ENCODE results near the gene IGFN1.

The IGFN1 gene

DNA sequence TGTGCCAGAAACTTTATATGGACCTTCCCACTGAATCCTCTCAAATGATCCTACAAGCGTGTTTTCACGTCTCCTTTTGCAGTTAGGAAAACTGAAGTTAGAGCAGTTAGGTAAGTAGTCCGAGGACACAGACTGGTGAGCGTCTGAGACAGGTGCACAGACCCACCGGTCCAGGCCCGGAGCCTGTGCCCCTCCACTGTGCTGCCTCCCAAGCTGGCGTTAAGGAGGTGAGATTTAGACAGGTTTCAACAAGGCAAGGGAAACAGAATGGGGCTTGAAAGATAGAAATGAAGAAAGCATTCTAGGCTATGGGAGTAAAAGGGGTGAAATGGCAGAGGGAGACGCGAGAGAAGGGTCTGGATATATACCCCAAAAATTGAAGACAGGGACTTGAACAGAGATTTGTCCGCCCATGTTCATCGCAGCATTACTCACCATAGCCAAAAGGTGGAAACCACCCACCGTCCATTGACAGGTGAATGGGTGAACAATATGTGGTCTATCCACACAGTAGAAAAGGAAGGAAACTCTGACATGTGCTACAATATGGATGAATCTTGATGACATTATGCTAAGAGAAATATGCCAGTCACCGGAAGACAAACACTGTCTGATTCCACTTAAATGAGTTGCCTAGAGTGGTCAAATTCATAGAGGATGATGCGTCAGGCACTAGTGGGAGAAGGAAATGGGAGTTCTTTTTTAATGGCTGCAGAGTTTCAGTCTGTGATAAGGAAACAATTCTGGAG is 77.0 kb downstream of the IGFN1 start:
- Histone ChIP-seq H3K4me3 (ENCODE audit: extremely low read depth, insufficient read depth, low read length, poor library complexity, severe bottlenecking) (no peak overlapping the region), H3K4me1 (ENCODE audit: control insufficient read depth, insufficient read depth, low read length, poor library complexity, severe bottlenecking) (no peaks in the 10 kb centered on the region), H3K36me3 (ENCODE audit: control insufficient read depth, insufficient read depth, low read length) (no peaks in the 10 kb centered on the region), H3K27ac (ENCODE audit: low read depth, low read length, severe bottlenecking) (peak overlapping the region; percentile 51), H3K9me3 (ENCODE audit: control insufficient read depth, low read length) (no peaks in the 10 kb centered on the region)
- 84 to 95% methylated on average over 11 to 14 of the region's 14 CpGs for WGBS, 2 experiments (ENCODE audit: insufficient coverage in 2 of 2)

DNA sequence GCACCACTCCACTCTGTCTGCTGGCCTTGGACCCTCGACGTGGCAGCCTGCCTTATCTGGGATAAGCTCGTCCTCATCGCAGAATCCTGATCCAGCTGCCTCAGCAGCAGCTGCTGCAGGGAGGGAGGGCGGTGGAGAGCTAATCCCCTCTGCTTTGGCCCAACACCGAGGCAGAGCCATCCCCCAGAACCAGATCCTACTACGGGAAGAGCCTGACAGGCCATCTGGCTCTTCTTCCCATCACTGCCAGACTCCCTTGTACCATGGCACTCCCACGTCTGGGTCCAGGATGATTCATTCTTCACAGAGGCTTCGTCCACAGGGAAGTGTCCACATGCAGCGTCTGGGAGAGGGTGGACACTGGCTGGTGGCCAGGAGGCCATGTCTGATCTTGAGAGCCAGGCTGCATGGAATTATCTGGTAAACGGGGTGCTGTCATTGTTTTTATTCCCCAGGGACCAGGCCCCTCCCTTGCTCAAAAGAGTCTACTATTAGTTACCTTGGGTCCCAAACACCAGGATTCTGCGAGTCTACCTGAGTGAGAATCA is 78.1 kb downstream of the IGFN1 start:
- Histone ChIP-seq H3K4me1 (ENCODE audit: control insufficient read depth, insufficient read depth, low read length, poor library complexity, severe bottlenecking) (no peaks in the 10 kb centered on the region), H3K27ac (ENCODE audit: low read depth, low read length, severe bottlenecking) (peak overlapping the region; percentile 51), H3K9me3 (ENCODE audit: control insufficient read depth, low read length) (no peaks in the 10 kb centered on the region), H3K4me3 (ENCODE audit: extremely low read depth, insufficient read depth, low read length, poor library complexity, severe bottlenecking) (no peak overlapping the region), H3K36me3 (ENCODE audit: control insufficient read depth, insufficient read depth, low read length) (no peaks in the 10 kb centered on the region)
- WGBS, 2 experiments (ENCODE audit: insufficient coverage in 2 of 2), result 82 to 87% methylated on average over 8 to 10 of the region's 12 CpGs

DNA sequence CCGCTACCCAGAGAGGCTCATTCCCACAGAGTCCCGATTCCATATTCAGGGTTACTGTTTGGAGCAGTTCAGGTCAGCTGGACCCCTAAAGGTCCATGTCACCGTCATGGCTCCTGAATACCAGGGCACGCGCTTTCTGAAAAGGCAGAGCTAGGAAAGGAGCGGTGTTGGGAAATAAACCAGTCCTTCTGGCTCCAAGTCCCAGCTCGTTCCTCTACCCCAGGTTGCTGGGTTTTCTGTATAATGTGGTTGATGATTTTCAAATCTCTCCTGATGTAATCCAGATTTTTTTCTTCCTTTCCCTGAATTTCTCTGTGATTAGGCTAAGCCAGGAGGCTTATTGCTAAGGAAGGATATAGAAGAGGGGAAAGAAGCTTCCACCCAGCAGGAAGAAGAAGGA is 78.7 kb downstream of the IGFN1 start:
- 95 to 98% methylated on average over 6 of the region's 7 CpGs for WGBS, 2 experiments (ENCODE audit: insufficient coverage in 2 of 2)
- H3K36me3 ChIP-seq (ENCODE audit: control insufficient read depth, insufficient read depth, low read length), result no peaks in the 10 kb centered on the region
- no peak overlapping the region for H3K4me3 ChIP-seq (ENCODE audit: extremely low read depth, insufficient read depth, low read length, poor library complexity, severe bottlenecking)
- H3K4me1 ChIP-seq (ENCODE audit: control insufficient read depth, insufficient read depth, low read length, poor library complexity, severe bottlenecking), result no peaks in the 10 kb centered on the region
- no peak overlapping the region for H3K27ac ChIP-seq (ENCODE audit: low read depth, low read length, severe bottlenecking)
- no peaks in the 10 kb centered on the region for H3K9me3 ChIP-seq (ENCODE audit: control insufficient read depth, low read length)

GRCh38 chr1:201269900-201270410 is 79.3 kb downstream of the IGFN1 start:
- 81 to 88% methylated on average over 6 of the region's 6 CpGs for WGBS, 2 experiments (ENCODE audit: insufficient coverage in 2 of 2)
- Histone ChIP-seq H3K4me3 (ENCODE audit: extremely low read depth, insufficient read depth, low read length, poor library complexity, severe bottlenecking) (no peak overlapping the region), H3K9me3 (ENCODE audit: control insufficient read depth, low read length) (no peaks in the 10 kb centered on the region), H3K4me1 (ENCODE audit: control insufficient read depth, insufficient read depth, low read length, poor library complexity, severe bottlenecking) (no peaks in the 10 kb centered on the region), H3K36me3 (ENCODE audit: control insufficient read depth, insufficient read depth, low read length) (no peaks in the 10 kb centered on the region), H3K27ac (ENCODE audit: low read depth, low read length, severe bottlenecking) (no peak overlapping the region)

DNA sequence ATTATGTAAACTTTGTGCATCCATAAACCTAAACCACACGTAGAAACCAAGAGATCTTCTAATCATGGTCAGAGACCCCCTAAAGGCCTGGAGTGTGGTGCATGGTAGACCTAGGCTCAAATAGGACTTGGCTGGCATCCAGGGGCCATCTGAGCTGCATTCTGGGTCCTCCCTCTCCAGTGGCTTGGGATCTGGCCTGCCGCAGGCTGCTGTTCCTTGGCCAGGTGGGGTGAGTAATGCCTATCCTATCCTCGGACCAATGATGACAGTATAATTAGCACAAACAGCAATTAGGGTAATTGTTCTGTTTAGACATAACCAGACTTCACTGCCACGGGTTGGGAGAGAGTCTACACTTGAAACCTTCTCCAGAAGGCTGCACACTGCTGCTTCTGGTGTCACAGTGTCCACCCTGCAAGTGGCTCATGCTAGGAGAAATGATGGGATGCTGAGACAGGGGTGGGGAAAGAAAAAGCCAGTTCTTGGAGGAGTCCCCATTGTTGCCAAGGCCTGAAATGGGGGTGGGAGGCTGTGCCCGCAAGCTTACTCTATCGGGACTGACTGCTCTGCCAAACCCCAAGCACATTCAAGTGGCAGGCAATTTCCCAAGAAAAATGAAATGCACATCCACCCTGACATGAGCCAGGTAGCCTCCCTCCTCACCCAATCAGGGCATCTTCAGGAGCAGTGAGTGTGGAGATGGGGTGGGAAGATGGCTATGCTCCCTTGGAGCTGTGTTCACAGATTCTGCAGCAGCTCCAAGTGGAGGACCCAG is 80.2 kb downstream of the IGFN1 start:
- no peaks in the 10 kb centered on the region for H3K4me1 ChIP-seq (ENCODE audit: control insufficient read depth, insufficient read depth, low read length, poor library complexity, severe bottlenecking)
- no peak overlapping the region for H3K27ac ChIP-seq (ENCODE audit: low read depth, low read length, severe bottlenecking)
- WGBS, 2 experiments (ENCODE audit: insufficient coverage in 2 of 2), result 91 to 100% methylated on average over 1 to 4 of the region's 6 CpGs
- H3K4me3 ChIP-seq (ENCODE audit: extremely low read depth, insufficient read depth, low read length, poor library complexity, severe bottlenecking), result no peak overlapping the region
- H3K9me3 ChIP-seq (ENCODE audit: control insufficient read depth, low read length), result no peaks in the 10 kb centered on the region
- H3K36me3 ChIP-seq (ENCODE audit: control insufficient read depth, insufficient read depth, low read length), result no peaks in the 10 kb centered on the region

DNA sequence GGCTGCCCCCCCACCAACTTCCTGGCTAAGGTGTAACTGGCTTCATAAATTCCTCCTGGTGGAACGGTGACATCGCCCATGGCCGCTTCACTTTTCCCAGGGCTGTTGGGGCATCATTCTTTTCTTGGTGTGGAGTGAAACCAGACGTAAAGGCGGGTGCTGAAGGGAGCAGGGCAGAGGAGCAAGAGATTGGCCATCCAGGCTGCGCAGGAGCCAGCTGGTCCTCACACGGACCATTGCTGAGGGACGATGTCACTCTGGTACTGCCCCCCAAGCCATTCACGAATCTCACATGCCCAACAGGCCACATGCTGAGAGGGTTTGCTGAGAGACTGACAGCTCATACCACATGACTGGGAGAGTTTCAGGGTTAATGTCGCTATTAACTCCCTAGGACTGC is 82.2 kb downstream of the IGFN1 start:
- Histone ChIP-seq H3K4me1 (ENCODE audit: control insufficient read depth, insufficient read depth, low read length, poor library complexity, severe bottlenecking) (no peaks in the 10 kb centered on the region), H3K9me3 (ENCODE audit: control insufficient read depth, low read length) (no peaks in the 10 kb centered on the region), H3K36me3 (ENCODE audit: control insufficient read depth, insufficient read depth, low read length) (no peaks in the 10 kb centered on the region), H3K27ac (ENCODE audit: low read depth, low read length, severe bottlenecking) (no peak overlapping the region), H3K4me3 (ENCODE audit: extremely low read depth, insufficient read depth, low read length, poor library complexity, severe bottlenecking) (no peak overlapping the region)
- 68 to 77% methylated on average over 5 to 8 of the region's 10 CpGs for WGBS, 2 experiments (ENCODE audit: insufficient coverage in 2 of 2)

DNA sequence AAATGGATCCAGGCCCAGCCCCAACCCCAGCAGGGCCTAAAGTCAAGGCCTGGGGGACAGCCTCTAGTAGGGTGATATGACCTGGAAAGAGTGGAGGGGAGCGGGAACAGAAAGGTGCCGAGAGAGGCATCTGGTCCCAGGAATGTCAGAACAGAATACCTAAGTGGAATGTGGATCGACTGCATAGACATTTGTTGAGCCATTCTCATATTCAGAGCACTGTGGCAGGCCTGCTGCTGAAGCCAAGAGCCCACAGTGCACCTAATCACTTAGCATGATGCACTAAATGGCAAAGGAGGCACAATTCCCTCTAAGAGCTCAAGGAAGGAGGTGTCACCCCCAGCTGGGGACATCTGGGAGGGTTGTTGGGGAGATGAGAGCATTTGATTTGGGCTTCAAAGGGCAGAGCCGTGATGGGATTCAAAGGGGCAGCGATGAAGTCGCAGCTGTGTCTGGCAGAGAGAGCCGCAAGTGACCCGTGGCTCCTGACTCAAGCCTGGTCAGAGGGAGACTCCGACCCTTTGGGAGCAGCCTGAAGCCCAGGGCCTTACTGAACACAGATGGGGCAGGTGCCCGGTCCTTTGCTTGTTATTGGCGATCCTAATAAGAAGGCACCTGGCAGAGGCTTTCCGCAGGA is 84.1 kb downstream of the IGFN1 start:
- H3K27ac ChIP-seq (ENCODE audit: low read depth, low read length, severe bottlenecking), result no peak overlapping the region
- no peaks in the 10 kb centered on the region for H3K4me1 ChIP-seq (ENCODE audit: control insufficient read depth, insufficient read depth, low read length, poor library complexity, severe bottlenecking)
- no peaks in the 10 kb centered on the region for H3K9me3 ChIP-seq (ENCODE audit: control insufficient read depth, low read length)
- WGBS, 2 experiments (ENCODE audit: insufficient coverage in 2 of 2), result 89 to 95% methylated on average over 12 of the region's 12 CpGs
- H3K36me3 ChIP-seq (ENCODE audit: control insufficient read depth, insufficient read depth, low read length), result no peaks in the 10 kb centered on the region
- H3K4me3 ChIP-seq (ENCODE audit: extremely low read depth, insufficient read depth, low read length, poor library complexity, severe bottlenecking), result no peak overlapping the region

GRCh38 chr1:201275253-201275666 is 84.6 kb downstream of the IGFN1 start:
- 79 to 92% methylated on average over 10 to 14 of the region's 15 CpGs for WGBS, 2 experiments (ENCODE audit: insufficient coverage in 2 of 2)
- H3K9me3 ChIP-seq (ENCODE audit: control insufficient read depth, low read length), result no peaks in the 10 kb centered on the region

DNA sequence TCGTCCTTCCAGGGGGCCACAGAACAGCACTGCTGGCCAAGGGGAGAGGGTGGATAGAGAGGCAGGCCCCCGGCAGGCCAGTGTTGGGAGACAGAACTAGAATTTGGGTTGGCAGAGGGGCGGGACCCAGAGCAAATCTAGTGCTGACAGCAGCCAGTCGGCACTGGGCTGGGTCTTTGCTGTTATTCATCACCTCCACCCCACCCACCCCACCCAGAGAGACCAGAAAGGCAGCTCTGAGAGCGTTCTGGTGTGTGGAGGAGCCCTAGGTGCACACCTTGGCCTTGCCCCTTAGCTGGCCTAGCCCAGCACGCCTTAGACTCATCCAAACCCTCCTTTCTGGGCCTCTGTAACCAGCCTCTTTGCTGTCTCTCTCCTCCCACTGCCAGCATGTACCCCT is 86.3 kb downstream of the IGFN1 start:
- Histone ChIP-seq H3K4me3 (ENCODE audit: extremely low read depth, insufficient read depth, low read length, poor library complexity, severe bottlenecking) (no peak overlapping the region), H3K4me1 (ENCODE audit: control insufficient read depth, insufficient read depth, low read length, poor library complexity, severe bottlenecking) (no peaks in the 10 kb centered on the region), H3K9me3 (ENCODE audit: control insufficient read depth, low read length) (no peaks in the 10 kb centered on the region), H3K36me3 (ENCODE audit: control insufficient read depth, insufficient read depth, low read length) (no peaks in the 10 kb centered on the region), H3K27ac (ENCODE audit: low read depth, low read length, severe bottlenecking) (no peak overlapping the region)
- 92 to 100% methylated on average over 2 of the region's 6 CpGs for WGBS, 2 experiments (ENCODE audit: insufficient coverage in 2 of 2)

More at GRCh38 chr1:201275253-201275666, 84.6 kb downstream of the IGFN1 start:
- H3K27ac ChIP-seq (ENCODE audit: low read depth, low read length, severe bottlenecking), result no peak overlapping the region
- no peaks in the 10 kb centered on the region for H3K36me3 ChIP-seq (ENCODE audit: control insufficient read depth, insufficient read depth, low read length)
- no peaks in the 10 kb centered on the region for H3K4me1 ChIP-seq (ENCODE audit: control insufficient read depth, insufficient read depth, low read length, poor library complexity, severe bottlenecking)
- H3K4me3 ChIP-seq (ENCODE audit: extremely low read depth, insufficient read depth, low read length, poor library complexity, severe bottlenecking), result no peak overlapping the region

DNA sequence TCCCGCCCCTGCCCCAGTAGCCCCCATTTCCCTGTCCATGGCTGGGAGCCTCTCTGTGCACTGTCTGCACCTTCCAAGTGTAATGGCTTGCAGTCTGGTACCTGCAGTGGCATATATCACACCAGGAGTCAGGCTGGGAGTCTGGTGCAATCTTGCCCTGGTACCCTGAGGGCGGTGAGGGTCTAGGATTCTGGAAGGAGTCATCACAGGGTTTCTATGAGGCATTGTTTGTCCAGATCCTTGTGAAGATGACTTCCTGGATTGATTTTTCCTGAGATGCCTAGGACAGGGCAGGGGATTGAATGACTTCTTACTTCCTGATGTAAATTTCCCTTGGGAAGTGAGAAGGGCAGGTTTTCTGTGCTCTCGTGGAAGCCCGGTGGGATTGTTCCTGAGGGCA is 86.8 kb downstream of the IGFN1 start:
- H3K27ac ChIP-seq (ENCODE audit: low read depth, low read length, severe bottlenecking), result no peak overlapping the region
- H3K36me3 ChIP-seq (ENCODE audit: control insufficient read depth, insufficient read depth, low read length), result no peaks in the 10 kb centered on the region
- no peak overlapping the region for H3K4me3 ChIP-seq (ENCODE audit: extremely low read depth, insufficient read depth, low read length, poor library complexity, severe bottlenecking)
- WGBS, 2 experiments (ENCODE audit: insufficient coverage in 2 of 2), result 87 to 89% methylated on average over 3 to 4 of the region's 4 CpGs
- no peaks in the 10 kb centered on the region for H3K9me3 ChIP-seq (ENCODE audit: control insufficient read depth, low read length)
- H3K4me1 ChIP-seq (ENCODE audit: control insufficient read depth, insufficient read depth, low read length, poor library complexity, severe bottlenecking), result no peaks in the 10 kb centered on the region
